AG04450 (cell line): Measurements from ENCODE around the gene CD72. TPM values are rescaled to one million over a fixed set of nuclear protein-coding genes. Genes with fewer than 3 reads are reported as not detected.

Experiments
- CTCF ChIA-PET: fragments of 300-600, 350-600 bp; formaldehyde crosslinking; extraction: SDS; loops from one replicate; lab custom pipeline; 2022; ENCODE audit warnings: antibody characterized with exemption, inconsistent platforms; lab: Charles Lee
- POLR2A ChIA-PET: fragments of 350-600 bp; formaldehyde crosslinking; extraction: SDS; loops from one replicate; lab custom pipeline; 2021; ENCODE audit warnings: antibody characterized with exemption, inconsistent platforms; lab: Yijun Ruan, JAX
- DNase-seq: peaks from one replicate; pipeline ENCODE4 v3.0.0-alpha.2; 2011; ENCODE audit warnings: low read depth, low spot score
- H3K27ac ChIP-seq: one replicate; pipeline ENCODE4 v1.5.1; 2012; ENCODE audit warnings: low read depth, low read length, control low read depth
- H3K27me3 ChIP-seq: one replicate; pipeline ENCODE4 v1.6.0; 2012; ENCODE audit warnings: low read length; ENCODE audit not compliant: control insufficient read depth, insufficient read depth
- H3K4me3 ChIP-seq: 2 replicates; pipeline ENCODE4 v1.5.1; 2011; ENCODE audit warnings: mild to moderate bottlenecking, low read depth, low read length, control low read depth
- H3K9me3 ChIP-seq: 2 replicates; pipeline ENCODE4 v1.5.1; 2012; ENCODE audit warnings: low read length; ENCODE audit not compliant: control insufficient read depth, insufficient read depth
- polyA plus RNA-seq: library from polyadenylated mRNA; depleted of rRNA; stranded (reverse); fragments of >200 nt; gene quantifications from 2 replicates; pipeline ENCODE4 v1.2.3, GENCODE V29; 2011
- TF ChIP-seq, protein P1 (sequence below): IDR thresholded peaks from 2 replicates; pipeline ENCODE4 v1.5.1; 2011; ENCODE audit warnings: low read depth, low read length, control low read depth, inconsistent platforms

Gene CD72
- polyA plus RNA-seq, 1 experiment, result 0.86 TPM

DNA sequence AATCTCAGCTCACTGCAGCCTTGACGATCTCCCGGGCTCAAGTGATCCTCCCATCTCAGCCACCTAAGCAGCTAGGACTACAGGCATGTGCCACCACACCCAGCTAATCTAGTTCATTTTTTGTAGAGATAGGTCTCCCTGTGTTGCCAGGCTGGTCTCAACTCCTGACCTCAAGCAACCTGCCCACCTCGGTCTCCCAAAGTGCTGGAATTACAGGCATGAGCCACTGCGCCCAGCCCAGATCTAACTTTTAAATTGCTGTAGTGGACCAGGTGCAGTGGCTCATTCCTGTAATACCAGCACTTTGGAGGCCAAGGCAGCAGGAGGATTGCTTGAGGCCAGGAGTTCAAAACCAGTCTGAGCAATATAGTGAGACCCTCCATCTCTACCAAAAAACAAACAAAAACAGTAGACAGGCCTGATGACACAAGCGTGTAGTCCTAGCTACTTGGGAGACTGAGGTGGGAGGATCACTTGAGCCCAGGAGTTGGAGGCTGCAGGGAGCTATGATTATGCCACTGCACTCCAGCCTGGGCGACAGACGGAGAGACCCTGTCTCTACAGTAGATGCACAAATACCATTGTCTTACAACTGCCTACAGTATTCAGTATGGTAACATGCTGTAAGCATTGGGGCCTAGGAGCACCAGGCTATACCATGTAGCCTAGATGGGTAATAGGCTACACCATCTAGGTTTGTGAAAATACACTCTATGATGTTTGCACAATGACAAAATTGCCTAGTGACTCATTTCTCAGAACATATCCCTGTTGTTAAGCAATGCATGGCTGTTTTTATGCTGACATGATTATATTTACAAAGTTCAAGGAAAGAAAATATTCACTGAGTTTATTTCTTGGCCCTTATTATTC is 34.0 kb upstream of the CD72 start:
- TF ChIP-seq, protein P1, sequence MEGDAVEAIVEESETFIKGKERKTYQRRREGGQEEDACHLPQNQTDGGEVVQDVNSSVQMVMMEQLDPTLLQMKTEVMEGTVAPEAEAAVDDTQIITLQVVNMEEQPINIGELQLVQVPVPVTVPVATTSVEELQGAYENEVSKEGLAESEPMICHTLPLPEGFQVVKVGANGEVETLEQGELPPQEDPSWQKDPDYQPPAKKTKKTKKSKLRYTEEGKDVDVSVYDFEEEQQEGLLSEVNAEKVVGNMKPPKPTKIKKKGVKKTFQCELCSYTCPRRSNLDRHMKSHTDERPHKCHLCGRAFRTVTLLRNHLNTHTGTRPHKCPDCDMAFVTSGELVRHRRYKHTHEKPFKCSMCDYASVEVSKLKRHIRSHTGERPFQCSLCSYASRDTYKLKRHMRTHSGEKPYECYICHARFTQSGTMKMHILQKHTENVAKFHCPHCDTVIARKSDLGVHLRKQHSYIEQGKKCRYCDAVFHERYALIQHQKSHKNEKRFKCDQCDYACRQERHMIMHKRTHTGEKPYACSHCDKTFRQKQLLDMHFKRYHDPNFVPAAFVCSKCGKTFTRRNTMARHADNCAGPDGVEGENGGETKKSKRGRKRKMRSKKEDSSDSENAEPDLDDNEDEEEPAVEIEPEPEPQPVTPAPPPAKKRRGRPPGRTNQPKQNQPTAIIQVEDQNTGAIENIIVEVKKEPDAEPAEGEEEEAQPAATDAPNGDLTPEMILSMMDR, result no peak
- H3K27me3 ChIP-seq, result no peaks in the 10 kb centered on the region
- H3K27ac ChIP-seq, result no peak overlapping the region
- peaks cover 3% of the 10 kb centered on the region; the same call in 1 of the 2 replicates for H3K9me3 ChIP-seq
- DNase-seq, result no peak
- ChIA-PET CTCF (interaction anchor here (1.0 to 1.1 kb wide), 2 partner anchors 43 to 48 kb away, joined by 4 to 6 read pairs; no protein-coding TSS in a partner anchor), POLR2A (no interaction called here)
- no peak overlapping the region for H3K4me3 ChIP-seq

DNA sequence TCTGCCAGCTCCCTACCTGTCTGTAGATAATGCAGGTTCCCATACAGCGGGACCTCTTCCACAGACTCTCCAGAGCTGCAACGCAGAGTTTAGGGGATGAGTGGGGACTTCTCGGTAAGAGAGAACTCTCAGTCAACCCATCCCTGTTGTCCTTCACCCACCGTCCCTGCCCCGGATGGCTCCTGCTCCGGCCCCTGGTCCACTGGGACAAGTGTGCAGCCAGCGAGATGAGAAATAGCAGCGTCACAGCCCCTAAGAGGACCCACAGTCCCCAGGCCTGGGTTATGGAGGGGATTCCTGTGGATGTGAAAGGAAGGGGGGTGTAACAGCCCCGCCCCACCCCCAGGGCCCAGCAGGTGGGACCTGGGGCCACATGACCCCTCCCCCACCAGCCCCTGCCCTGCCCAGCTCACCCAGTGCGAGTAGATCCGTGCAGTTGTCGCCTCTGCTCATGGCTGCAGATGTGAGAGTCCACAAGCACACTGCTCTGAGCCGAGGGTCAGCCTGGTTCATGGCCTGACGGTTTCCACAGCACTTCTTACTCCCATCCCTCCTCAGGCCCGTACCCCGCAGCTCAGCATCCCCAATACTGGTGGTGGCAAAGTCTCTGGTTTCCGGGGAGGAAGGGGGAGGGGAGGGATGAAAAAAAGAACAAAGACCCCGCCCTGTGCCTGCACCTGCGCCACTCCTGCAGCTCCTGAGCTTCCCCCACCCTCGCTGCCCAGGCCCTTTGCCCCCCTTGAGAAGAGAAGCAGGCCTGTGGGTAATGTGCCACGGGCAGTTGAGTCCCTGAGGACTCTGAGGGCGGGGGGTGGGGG is 32.3 kb upstream of the CD72 start, which contains the start of gene SIT1:
SIT1 (minus strand) TSS at position 591 of the 818 bp plus-strand sequence; CDS start at position 513, 78 bp downstream.
- TF ChIP-seq, protein P1, result no peak
- Histone ChIP-seq H3K4me3 (no peak within 1 kb of the TSS), H3K27me3 (no peaks in the 10 kb centered on the region), H3K27ac (no peak within 1 kb of the TSS), H3K9me3 (no peaks in the 10 kb centered on the region; the same call in 1 of the 2 replicates)
- DNase-seq, result no peak
- POLR2A ChIA-PET, result no interaction called here
- CTCF ChIA-PET, result no interaction called here

DNA sequence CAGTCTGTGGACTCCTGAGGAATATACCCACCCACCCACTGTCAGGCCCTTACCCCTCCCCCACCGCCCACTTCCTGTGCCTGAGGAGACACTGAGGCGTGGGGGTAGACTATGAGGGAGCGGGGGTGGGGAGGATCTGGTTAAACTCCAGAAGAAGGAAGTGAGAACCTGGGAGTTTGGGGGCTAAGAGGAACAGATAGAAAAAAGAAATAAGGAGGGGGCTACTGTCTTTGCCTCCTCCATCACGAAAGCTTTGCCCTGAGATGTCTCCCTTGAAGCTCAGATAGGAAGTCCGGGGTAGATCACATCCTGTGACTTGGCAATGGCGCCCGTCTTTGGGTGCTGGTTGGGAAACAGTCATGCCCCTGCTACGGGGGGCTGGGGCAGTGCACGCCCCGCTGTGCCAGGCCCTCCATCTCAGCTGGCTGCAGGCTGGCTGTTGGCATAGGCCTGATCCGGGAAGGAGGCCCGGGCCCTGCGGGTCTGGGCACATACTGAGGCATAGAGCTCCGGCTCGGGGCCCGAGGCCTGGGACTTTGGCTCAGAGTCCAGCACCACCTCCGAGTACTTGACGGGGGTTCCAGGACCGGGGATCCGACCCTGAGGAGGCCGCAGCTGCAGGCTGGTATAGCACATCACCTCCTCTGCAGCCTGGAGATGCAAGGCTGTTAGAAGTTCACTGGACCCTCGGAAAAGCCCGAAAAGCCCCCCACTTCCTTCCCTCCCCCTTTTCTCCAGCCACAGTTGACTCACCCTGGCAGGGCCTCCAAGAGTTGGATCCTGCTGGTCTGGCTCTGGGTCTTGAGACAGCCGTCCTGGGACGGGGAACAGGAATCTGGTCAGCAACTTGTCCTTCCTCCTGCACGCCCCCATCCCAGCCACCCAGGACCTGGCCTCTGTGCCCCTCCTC is 31.5 kb upstream of the CD72 start:
- ChIA-PET CTCF (interaction anchor here (1.3 kb wide), 1 partner anchor 8 kb away, joined by 3 read pairs; the partner anchor contains the start of genes CCDC107 and RMRP), POLR2A (no interaction called here)
- H3K27me3 ChIP-seq, result no peaks in the 10 kb centered on the region
- H3K4me3 ChIP-seq, result no peak overlapping the region
- H3K27ac ChIP-seq, result no peak overlapping the region
- H3K9me3 ChIP-seq, result no peaks in the 10 kb centered on the region; the same call in 1 of the 2 replicates
- TF ChIP-seq, protein P1, result no peak
- no peak for DNase-seq

GRCh38 chr9:35646533-35647265 is 28.5 kb upstream of the CD72 start:
- Histone ChIP-seq H3K27ac (peak overlapping the region; percentile 11), H3K4me3 (peak overlapping the region; percentile 73), H3K27me3 (no peaks in the 10 kb centered on the region), H3K9me3 (no peaks in the 10 kb centered on the region; the same call in 1 of the 2 replicates)
- peak; percentile 66 for DNase-seq
- POLR2A ChIA-PET, result interaction anchor here (0.6 to 1.7 kb wide), 6 partner anchors 11 to 82 kb away, joined by 3 to 11 read pairs (median 4); partner anchors contain the start of genes CCDC107 and RMRP
- CTCF ChIA-PET, result interaction anchor here (0.5 to 4.7 kb wide), 24 partner anchors 9 to 307 kb away, joined by 3 to 18 read pairs (median 4); partner anchors contain the start of genes ARHGEF39, CCDC107, RMRP and TESK1
- TF ChIP-seq, protein P1, result peak; percentile 89
